ENCODE results near the gene PCBP2.

GRCh38 chr12:53402871-53403270 lies 49.0 kb upstream of the PCBP2 start:
- TF ChIP-seq CTCF (IDR thresholded peaks at IDR 0.05) (no peak), HDAC2 (IDR thresholded peaks at IDR 0.05) (no peak), ELK1 (IDR thresholded peaks at IDR 0.05; ENCODE audit: low read depth, low read length) (no peak), REST (IDR thresholded peaks at IDR 0.05) (no peak), EP300 (IDR thresholded peaks at IDR 0.05) (no peak), MAX (IDR thresholded peaks at IDR 0.05) (no peak), POLR2A (IDR thresholded peaks at IDR 0.05; ENCODE audit: low read length) (no peak), RCOR1 (IDR thresholded peaks at IDR 0.05; ENCODE audit: low read depth, low read length) (no peak), CHD4 (IDR thresholded peaks at IDR 0.05; ENCODE audit: borderline replicate concordance) (no peak)

Data from A549 (cell line).